HG02973 (cell line): ENCODE measurements around the gene ANKS1B.

Experiments
- ATAC-seq: cut with Tn5 transposase; IDR thresholded peaks from one replicate; pipeline ENCODE4 v1.9.1; 2021; ENCODE audit warnings: moderate library complexity; ENCODE audit not compliant: unreplicated experiment

ANKS1B gene

DNA sequence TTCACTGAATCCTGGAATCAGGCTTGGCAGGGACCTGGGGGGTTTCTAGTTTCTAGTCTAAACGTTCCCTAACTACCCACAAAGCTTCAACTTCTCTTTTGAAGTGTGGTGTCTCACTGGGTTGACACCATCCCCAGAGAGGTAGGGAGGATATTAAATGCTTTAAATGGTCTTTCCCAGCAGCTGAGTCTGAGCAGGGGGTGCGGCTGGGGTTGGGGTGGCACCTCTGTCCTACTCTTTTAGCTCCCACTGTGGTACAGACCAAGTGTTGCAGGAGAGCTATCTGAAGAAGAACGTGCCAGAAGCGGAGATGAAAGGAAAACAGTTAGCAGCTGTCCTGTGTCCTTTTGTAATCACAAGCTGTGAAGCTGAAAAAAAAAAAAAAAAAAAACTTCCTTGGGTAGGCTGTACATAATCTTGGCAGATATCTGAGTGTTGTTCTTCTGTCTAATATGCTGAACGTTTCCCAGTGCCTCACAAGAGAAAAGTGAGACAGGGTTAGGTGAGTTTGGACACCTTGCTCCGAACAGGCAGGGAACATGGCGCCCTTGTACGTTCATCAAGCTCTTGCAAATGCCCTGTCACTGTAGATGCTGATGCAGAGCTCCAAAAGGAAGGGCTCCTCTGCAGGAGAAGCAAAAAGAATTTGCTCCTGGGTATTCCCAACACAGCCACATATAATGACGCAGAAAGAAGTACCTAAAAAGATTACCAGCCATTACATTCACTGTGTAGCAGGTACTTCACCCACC is 892.5 kb downstream of the ANKS1B start:
- ATAC-seq, result no peak

- no peak for ATAC-seq
These were observed 897.5 kb downstream of the ANKS1B start for GRCh38 chr12:99087278-99087677.

DNA sequence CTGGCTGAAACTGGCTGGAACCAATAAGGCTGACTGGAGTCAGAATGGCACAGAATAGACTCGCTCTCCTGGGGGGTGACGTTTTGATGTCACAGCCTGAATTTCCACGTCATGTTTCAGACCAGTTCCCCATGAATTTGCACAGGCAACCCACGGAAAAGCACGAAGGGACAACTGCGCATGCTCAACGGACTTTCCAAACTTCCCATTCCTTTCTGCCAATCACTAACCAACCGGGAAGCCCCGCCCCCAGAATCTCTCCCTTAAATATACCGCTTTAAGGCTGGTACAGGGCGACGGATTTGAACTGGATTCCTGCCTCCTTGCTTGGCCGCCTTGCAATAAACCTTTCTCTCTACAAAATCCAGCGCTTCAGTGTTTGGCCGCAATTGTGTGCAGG is 904.9 kb downstream of the ANKS1B start:
- ATAC-seq, result no peak

- ATAC-seq, result no peak
These were observed 915.6 kb downstream of the ANKS1B start for GRCh38 chr12:99068993-99069747.

- no peak for ATAC-seq
These were observed 917.5 kb downstream of the ANKS1B start for GRCh38 chr12:99067171-99067785.

DNA sequence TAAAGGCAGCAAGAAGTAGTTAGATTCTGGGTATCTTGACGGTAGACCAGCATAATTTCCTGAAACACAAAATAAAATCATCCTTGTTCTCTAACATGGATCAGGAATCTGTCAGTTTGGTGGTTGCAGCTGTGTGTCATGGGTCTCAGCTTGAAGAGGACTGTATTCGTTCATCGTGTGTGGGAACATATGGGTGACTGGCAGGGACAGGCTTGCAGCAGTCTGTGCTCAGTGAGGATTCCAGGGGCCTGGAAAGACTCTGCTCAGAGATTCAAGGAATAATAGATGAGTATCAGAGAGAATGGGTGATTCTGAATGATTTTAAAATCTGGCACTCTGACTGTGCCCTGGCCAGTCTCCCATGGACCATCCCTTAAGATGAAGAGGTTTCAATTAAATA is 918.0 kb downstream of the ANKS1B start:
- no peak for ATAC-seq

DNA sequence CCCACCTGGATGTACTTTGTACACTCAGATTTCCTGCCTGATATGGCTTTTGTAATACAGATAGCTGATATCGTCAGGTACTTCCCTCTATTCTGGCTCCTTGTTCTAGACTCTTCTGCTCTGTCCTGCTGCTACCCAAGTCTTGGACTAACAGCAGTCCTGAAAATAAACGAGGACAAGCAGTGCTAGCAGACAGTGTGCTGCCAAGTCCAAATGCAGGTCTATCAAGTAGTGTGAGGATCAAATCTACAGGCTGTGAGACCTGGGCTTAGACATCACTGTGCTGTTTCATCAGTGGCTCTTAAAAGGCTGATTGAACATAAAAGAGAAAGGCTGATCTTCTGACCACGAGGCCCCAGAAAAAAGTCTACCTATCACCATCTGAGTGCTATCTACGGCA is 921.6 kb downstream of the ANKS1B start:
- no peak for ATAC-seq

GRCh38 chr12:99059824-99060511 is 924.8 kb downstream of the ANKS1B start:
- ATAC-seq, result no peak

DNA sequence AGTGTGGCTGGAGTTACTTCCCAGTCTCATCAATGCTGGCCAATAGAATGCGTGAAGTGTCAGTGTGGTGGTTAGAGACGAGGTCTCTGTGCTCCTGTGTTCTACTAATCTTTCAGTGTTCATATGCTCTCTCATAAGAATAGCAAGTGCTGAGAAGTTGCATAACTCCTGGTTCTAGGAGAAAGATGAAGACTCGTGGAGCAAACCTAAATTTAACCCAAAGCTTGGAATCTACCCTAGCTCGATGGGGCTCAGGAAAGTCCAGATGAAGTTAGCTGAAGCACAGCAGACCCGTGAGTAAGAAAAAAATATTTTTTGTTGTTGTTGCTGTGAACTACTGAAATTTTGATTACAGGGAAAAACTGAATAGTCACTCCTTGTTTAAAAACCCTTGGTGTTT is 927.1 kb downstream of the ANKS1B start:
- no peak for ATAC-seq

DNA sequence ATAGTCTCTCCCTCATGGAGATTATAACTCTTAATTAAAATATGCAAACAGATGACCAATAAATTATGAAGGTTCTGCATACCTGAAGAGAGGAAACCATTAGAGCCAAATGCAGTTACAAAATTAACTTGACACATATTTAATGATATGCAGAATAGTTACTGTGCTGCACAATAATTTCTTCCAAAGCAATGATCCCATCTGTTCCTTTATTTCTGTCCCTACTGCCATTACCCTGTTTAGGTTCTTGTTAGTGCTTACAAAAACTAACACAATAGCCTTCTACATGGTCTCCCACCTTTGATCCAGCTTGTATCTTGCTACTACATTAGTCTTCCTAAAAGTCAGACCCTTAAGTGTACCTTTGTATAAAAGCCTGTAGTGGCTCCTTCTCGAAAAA is 928.5 kb downstream of the ANKS1B start:
- no peak for ATAC-seq

- ATAC-seq, result no peak
These were observed 929.4 kb downstream of the ANKS1B start for GRCh38 chr12:99055299-99055698.

GRCh38 chr12:99054601-99055128 is 930.1 kb downstream of the ANKS1B start:
- no peak for ATAC-seq

DNA sequence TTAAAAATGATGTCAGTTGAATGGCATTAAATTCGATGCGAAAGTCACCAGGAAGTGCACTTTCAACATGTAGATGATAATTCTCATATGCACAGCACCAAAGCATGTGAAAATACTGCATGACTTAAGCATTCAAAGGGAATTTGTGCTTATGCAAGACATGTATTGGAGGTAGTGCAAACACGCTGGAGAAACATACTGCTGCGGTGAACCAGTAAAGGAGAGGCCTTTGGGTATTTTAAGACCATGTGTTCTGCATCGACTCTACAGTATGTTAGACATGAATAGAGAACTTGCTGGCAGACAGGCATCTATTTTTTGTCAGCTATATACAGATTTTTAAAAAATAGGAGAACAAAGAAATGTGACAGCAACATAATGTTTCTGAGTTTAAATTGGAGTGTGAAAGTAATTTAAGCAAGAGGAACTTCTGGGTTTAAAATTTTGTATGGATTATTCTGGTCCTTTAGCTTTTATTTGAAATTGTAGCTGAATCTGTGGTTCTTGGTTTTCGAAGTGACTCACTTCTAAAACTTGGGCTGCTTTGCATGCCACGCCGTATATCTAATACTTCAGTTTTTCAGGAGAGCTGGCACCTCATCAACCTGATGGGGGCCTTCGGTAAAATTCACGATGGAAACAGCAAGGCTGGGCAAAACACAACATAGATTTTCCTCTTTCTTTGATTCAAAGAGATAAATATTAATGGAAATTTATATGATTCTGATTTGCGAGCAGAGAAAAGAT is 930.9 kb downstream of the ANKS1B start:
- no peak for ATAC-seq

DNA sequence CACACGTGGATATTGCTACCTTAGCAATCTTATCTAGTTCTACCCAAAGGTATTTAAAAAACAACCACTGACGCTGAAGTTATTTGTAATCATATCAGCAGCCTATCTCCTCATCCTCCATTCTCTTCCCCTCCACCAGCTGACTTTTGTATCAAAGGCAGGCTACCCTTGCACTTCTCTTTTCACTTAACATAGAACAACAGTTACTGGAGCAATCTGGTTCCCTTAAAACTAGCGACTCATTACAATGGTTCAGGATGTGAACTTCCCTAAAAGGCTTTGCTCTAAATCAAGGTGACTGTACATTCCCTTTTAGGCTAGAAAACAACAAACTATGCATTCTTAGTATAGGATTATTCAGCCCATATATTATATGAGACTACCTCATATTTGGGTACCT is 935.0 kb downstream of the ANKS1B start:
- ATAC-seq, result no peak

- no peak for ATAC-seq
These were observed 939.6 kb downstream of the ANKS1B start for GRCh38 chr12:99045158-99045557.

DNA sequence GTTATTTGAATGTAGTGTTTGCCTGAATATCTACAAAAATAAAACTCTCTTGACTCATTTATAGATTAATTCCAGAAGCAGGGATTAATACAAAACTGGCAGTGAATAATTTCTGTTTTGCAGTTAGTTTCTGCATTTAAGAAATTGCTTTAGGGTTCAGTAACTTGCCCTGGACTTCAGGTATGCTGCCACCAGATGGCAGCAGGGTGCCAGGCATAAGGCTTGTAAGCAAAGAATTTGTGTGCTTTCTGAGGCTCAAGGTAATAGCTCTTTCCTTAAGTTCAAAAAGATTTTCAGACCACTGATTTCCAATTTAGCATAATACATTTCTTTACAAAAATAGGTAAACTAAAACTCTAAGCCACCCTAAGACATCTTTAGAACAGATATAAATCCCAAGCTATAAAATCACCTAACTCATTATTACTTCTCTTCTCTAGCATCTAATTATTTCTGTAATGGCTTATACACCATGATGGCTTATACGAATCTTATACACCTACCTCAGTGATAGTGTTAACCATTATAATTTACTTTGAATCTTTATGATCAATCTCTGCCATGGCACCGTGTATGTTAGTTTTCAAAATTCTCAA is 941.3 kb downstream of the ANKS1B start:
- peak; percentile 79 for ATAC-seq

DNA sequence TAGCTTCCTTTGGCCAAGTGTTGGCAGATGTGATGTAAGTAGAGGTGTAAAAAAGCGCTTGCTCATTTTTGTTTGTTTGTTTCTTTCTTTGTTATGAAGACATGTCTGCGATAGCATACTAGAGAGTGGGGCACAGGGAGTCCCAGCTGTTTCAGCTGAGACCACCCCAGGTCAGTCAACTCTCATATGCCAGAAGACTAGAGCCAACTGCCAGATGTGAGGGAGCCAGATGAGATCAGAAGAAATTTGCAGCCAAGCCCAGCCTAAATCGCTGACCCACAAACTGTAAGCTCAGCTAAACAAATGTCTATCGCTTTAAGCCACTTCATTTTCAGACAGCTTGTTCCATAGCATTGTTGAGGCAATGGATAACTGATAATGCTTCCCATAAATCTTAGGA is 942.5 kb downstream of the ANKS1B start:
- no peak for ATAC-seq

DNA sequence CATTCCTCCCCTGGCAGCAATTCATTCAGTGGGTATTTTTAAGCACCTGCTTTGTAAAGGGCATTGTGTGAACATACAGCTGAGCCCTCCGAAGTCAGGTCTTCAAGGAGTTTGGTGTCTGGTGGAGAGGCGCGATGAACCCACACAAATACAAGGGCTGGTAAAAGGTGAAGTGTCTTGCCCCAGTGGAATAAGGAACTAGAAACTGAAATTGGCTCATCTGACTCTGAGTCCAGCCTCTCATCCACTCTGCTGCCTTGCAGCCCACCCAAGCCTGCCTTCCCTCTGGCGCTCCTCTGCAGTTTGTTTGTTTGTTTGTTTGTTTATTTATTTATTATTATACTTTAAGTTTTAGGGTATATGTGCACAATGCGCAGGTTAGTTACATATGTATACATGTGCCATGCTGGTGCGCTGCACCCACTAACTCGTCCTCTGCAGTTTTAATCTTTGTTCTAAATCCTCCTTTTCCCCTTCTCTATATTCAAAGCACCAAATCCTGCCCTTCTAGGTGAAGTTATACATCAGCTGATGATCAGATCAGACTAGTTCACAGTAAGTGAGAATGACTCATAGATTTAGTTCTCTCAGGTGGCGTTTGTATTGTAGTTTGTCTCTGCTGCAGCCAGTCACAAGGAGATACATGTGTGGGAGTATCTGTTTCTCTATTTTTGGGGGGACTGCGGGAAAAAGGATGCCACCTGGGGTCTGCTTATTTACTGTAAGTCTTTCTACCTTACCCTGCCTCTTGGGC is 945.2 kb downstream of the ANKS1B start:
- no peak for ATAC-seq

GRCh38 chr12:99036566-99036965 is 948.2 kb downstream of the ANKS1B start:
- ATAC-seq, result no peak
